GM10847 (cell line): ENCODE measurements around the gene RNF6.

Experiments
- POLR2A ChIP-seq: IDR thresholded peaks from 2 replicates; pipeline ENCODE4 v1.6.1; 2011; ENCODE audit not compliant: insufficient read length; ENCODE audit errors: extremely low read depth

RNF6 gene

GRCh38 chr13:26236296-26236695 lies 14.2 kb upstream of the RNF6 start:
- no peak for TF ChIP-seq POLR2A

GRCh38 chr13:26230703-26231102 lies 8.6 kb upstream of the RNF6 start:
- no peak for TF ChIP-seq POLR2A

- no peak for TF ChIP-seq POLR2A
These were observed 7.0 kb upstream of the RNF6 start for GRCh38 chr13:26229080-26229615.

- TF ChIP-seq POLR2A: no peak
These were observed 6.0 kb upstream of the RNF6 start for GRCh38 chr13:26228096-26228495.

- no peak for TF ChIP-seq POLR2A
These were observed 5.3 kb upstream of the RNF6 start for GRCh38 chr13:26227166-26227971.

GRCh38 chr13:26225896-26226617 lies 3.9 kb upstream of the RNF6 start:
- TF ChIP-seq POLR2A: no peak

GRCh38 chr13:26222520-26223046 lies 469 bp upstream of the RNF6 start:
- TF ChIP-seq POLR2A: no peak

GRCh38 chr13:26221399-26221720 lies 754 bp downstream of the RNF6 start:
- TF ChIP-seq POLR2A: no peak

- TF ChIP-seq POLR2A: no peak
These were observed 1.5 kb downstream of the RNF6 start for GRCh38 chr13:26220575-26220974.

- TF ChIP-seq POLR2A: no peak
These were observed 2.4 kb downstream of the RNF6 start for GRCh38 chr13:26219726-26220125.

- no peak for TF ChIP-seq POLR2A
These were observed 6.1 kb downstream of the RNF6 start for GRCh38 chr13:26216042-26216441.

GRCh38 chr13:26213982-26214381 lies 8.1 kb downstream of the RNF6 start:
- no peak for TF ChIP-seq POLR2A

- no peak for TF ChIP-seq POLR2A
These were observed 8.8 kb downstream of the RNF6 start for GRCh38 chr13:26213345-26213744.

GRCh38 chr13:26208287-26208686 lies 13.8 kb downstream of the RNF6 start:
- no peak for TF ChIP-seq POLR2A

GRCh38 chr13:26202365-26202972 lies 19.6 kb downstream of the RNF6 start:
- no peak for TF ChIP-seq POLR2A

GRCh38 chr13:26200811-26201210 lies 21.3 kb downstream of the RNF6 start:
- no peak for TF ChIP-seq POLR2A

GRCh38 chr13:26198116-26198515 lies 24.0 kb downstream of the RNF6 start:
- no peak for TF ChIP-seq POLR2A
